Left lung (tissue), 10 donors: ENCODE measurements around the gene TMEM119. TPM values are rescaled to one million over a fixed set of nuclear protein-coding genes. Genes with fewer than 3 reads are reported as not detected.

Experiments
- ATAC-seq: fragments of 200-7000 bp; cut with Tn5 transposase; one replicate; pipeline ENCODE4 v1.9.1; 2020; ENCODE audit warnings: moderate library complexity
- DNase-seq, 4 donors: peaks; one replicate each; pipeline ENCODE4 v3.0.0-alpha.2; 2013 to 2020
- H3K27ac ChIP-seq, 2 donors: fragments of 200-600 bp; sonication (generic) in 1 of 2; one replicate each; pipeline versions ENCODE4 v1.5.0 to v1.8.0; 2020 to 2021
- H3K27me3 ChIP-seq, 2 donors: fragments of 200-600 bp; sonication (generic) in 1 of 2; one replicate each; pipeline versions ENCODE4 v1.5.0 to v1.8.0; 2020 to 2021
- H3K36me3 ChIP-seq, 2 donors: fragments of 200-600 bp; sonication (generic) in 1 of 2; one replicate each; pipeline versions ENCODE4 v1.5.0 to v1.8.0; 2020 to 2021
- H3K4me1 ChIP-seq, 2 donors: fragments of 200-600 bp; one replicate each; pipeline ENCODE4 v1.8.0; 2021
- H3K4me3 ChIP-seq, 2 donors: fragments of 200-600 bp; sonication (generic) in 1 of 2; one replicate each; pipeline versions ENCODE4 v1.5.0 to v1.8.0; 2020 to 2021; ENCODE audit warnings: mild to moderate bottlenecking in 1 of 2
- H3K9me3 ChIP-seq, 2 donors: fragments of 200-600 bp; sonication (generic) in 1 of 2; one replicate each; pipeline versions ENCODE4 v1.5.0 to v1.8.0; 2020 to 2021
- CTCF ChIP-seq, 2 donors: fragments of 200-600 bp; sonication (generic) in 1 of 2; IDR thresholded peaks; one replicate each; pipeline versions ENCODE4 v1.5.0 to v1.8.0; 2021; ENCODE audit warnings: antibody characterized with exemption in 2 of 2
- intact Hi-C, 2 donors: fragments of 100-400 bp; cut with DNase I; formaldehyde crosslinking; loops; one replicate each; pipeline versions ENCODE4 v1.11.2 to v1.14.2; 2022
- polyA plus RNA-seq, 6 donors: library from polyadenylated mRNA; unstranded; fragments of 120-200 nt; gene quantifications; one replicate each; pipeline ENCODE4 v1.2.1, GENCODE V29; 2013; ENCODE audit not compliant: insufficient read length in 6 of 6
- total RNA-seq, 2 donors: library from RNA; stranded (reverse); fragmentation: NEBNext Ultra II Directional; extraction: Animal tissue kit (Norgen Biotek cat#: 25700); gene quantifications; one replicate each; pipeline ENCODE4 v1.2.1, GENCODE V29; 2021
- donor health status: DM: no; HTN: yes; CAD: no.
- donor health status: DM: no; HTN: no; CAD: no.

Gene TMEM119
- total and polyA plus RNA-seq, 8 donors, result 34.0 to 90.9 (median 45.9) TPM

- no peaks in the 10 kb centered on the region for H3K9me3 ChIP-seq
- intact Hi-C loops, result no loop called here
- H3K36me3 ChIP-seq, result peaks cover 0 to 15% of the 10 kb centered on the region in 2 donors
- H3K4me1 ChIP-seq, result peaks cover 0 to 65% of the 10 kb centered on the region in 2 donors
- TF ChIP-seq CTCF (IDR thresholded peaks at IDR 0.05), result no peak
- H3K27ac ChIP-seq, result no peak overlapping the region
- ATAC-seq (no peak), DNase-seq (no peak)
- H3K4me3 ChIP-seq, result no peak overlapping the region
- H3K27me3 ChIP-seq, result no peaks in the 10 kb centered on the region
Observed at GRCh38 chr12:108553799-108554198, 44.1 kb downstream of the TMEM119 start.

DNA sequence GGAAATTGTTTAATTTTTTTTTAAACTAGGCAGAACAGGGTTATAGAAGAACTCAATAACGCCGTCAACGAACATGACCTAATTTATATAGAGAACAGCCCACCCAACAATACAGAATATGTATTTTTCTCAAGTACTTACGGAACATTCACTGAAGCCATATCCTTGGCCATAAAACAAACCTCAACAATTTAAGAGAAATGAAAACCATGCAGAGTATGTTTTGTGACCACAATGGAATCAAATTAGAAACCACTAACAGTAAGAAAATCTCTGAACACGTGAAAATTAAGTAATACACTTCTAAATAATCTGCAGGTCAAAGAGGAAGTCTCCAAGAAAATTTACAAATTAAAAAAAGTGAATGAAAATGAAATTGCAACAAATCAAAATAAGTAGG lies 46.3 kb downstream of the TMEM119 start:
- Histone ChIP-seq H3K4me3 (no peak overlapping the region), H3K9me3 (no peaks in the 10 kb centered on the region), H3K27me3 (no peaks in the 10 kb centered on the region), H3K27ac (no peak overlapping the region), H3K36me3 (peaks cover 0 to 31% of the 10 kb centered on the region in 2 donors), H3K4me1 (peaks cover 0 to 48% of the 10 kb centered on the region in 2 donors)
- intact Hi-C loops, result no loop called here
- ATAC-seq, result no peak
- no peak for TF ChIP-seq CTCF (IDR thresholded peaks at IDR 0.05)
- no peak for DNase-seq

GRCh38 chr12:108548954-108549521 lies 48.8 kb downstream of the TMEM119 start:
- Histone ChIP-seq H3K27me3 (no peaks in the 10 kb centered on the region), H3K4me3 (no peak overlapping the region), H3K4me1 (peaks cover 0 to 31% of the 10 kb centered on the region in 2 donors), H3K9me3 (no peaks in the 10 kb centered on the region), H3K27ac (no peak overlapping the region), H3K36me3 (peaks cover 3 to 49% of the 10 kb centered on the region in 2 donors)
- ATAC-seq, result no peak
- no peak for DNase-seq
- no peak for TF ChIP-seq CTCF (IDR thresholded peaks at IDR 0.05)
- intact Hi-C loops, result no loop called here

DNA sequence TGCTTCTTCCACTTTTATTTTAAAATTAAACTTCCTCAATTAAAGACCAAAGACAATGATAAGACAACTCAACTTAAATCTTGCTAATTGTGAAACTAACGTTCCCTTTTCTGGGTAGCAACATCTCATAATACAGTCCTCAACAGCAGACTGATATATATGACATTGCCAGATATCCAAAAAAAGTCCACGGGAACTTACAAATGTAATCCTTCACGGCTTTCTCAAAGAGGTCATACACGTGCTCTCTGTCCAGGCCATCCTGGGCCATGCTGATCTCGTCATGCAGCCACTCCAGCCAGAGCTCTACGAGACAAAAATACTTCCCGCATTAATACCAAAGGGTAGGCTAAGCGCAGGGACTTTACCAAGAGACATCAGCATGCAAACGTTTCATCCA lies 50.2 kb downstream of the TMEM119 start:
- H3K4me3 ChIP-seq, result no peak overlapping the region
- intact Hi-C loops, result no loop called here
- ATAC-seq, result no peak
- no peak overlapping the region for H3K27ac ChIP-seq
- no peaks in the 10 kb centered on the region for H3K27me3 ChIP-seq
- H3K36me3 ChIP-seq, result peaks cover 8 to 63% of the 10 kb centered on the region in 2 donors
- peaks cover 0 to 24% of the 10 kb centered on the region in 2 donors for H3K4me1 ChIP-seq
- H3K9me3 ChIP-seq, result no peaks in the 10 kb centered on the region
- no peak for TF ChIP-seq CTCF (IDR thresholded peaks at IDR 0.05)
- DNase-seq, result no peak

GRCh38 chr12:108543652-108544051 lies 54.2 kb downstream of the TMEM119 start:
- no peak for TF ChIP-seq CTCF (IDR thresholded peaks at IDR 0.05)
- H3K27me3 ChIP-seq, result no peaks in the 10 kb centered on the region
- ATAC-seq, result no peak
- intact Hi-C loops, result no loop called here
- H3K36me3 ChIP-seq, result peaks cover 8 to 80% of the 10 kb centered on the region in 2 donors
- H3K4me1 ChIP-seq, result peaks cover 0 to 5% of the 10 kb centered on the region in 2 donors
- no peaks in the 10 kb centered on the region for H3K9me3 ChIP-seq
- no peak overlapping the region for H3K27ac ChIP-seq
- H3K4me3 ChIP-seq, result no peak overlapping the region
- DNase-seq, result no peak
